ENCODE data around the gene CFAP46. TPM values are rescaled to one million over a fixed set of nuclear protein-coding genes. Genes with fewer than 3 reads are reported as not detected.

Gene CFAP46
- total and polyA plus RNA-seq, 4 donors: 0.33 to 0.59 (median 0.42) TPM

- DNase-seq (ENCODE audit: low spot score): no peak
- peaks cover 0 to 5% (median 3%) of the 10 kb centered on the region in 4 donors for H3K27me3 ChIP-seq (ENCODE audit: control insufficient read depth in 4 of 4, insufficient read depth in 4 of 4, low read length in 3 of 4)
- H3K9ac ChIP-seq (ENCODE audit: low read depth in 1 of 2, low read length in 2 of 2): no peak overlapping the region
- H3K4me3 ChIP-seq (ENCODE audit: low read depth in 1 of 3, low read length in 3 of 3): no peak overlapping the region
- 72% methylated on average over 22 of the region's 22 CpGs for whole genome bisulfite sequencing
- H3K27ac ChIP-seq (ENCODE audit: low read depth in 1 of 2, low read length in 2 of 2): no peak overlapping the region
- H3K36me3 ChIP-seq (ENCODE audit: control insufficient read depth in 4 of 4, insufficient read depth in 3 of 4, low read depth in 1 of 4, low read length in 3 of 4): no peaks in the 10 kb centered on the region
- no peak for TF ChIP-seq CTCF (IDR thresholded peaks at IDR 0.05; ENCODE audit: low read depth, low read length, missing input control)
- TF ChIP-seq EGR1 (IDR thresholded peaks at IDR 0.05; ENCODE audit: low read depth in 2 of 2): no peak
- no peak for TF ChIP-seq TAF1 (conservative IDR thresholded peaks at IDR 0.05)
- TF ChIP-seq RAD21 (IDR thresholded peaks at IDR 0.05): no peak
- TF ChIP-seq SP1 (IDR thresholded peaks at IDR 0.05): no peak
- TF ChIP-seq ZBTB33 (IDR thresholded peaks at IDR 0.05): no peak
- no peak for TF ChIP-seq NR2F2 (IDR thresholded peaks at IDR 0.05)
- no peak for TF ChIP-seq GABPA (IDR thresholded peaks at IDR 0.05 in 1 of 2, conservative IDR thresholded peaks at IDR 0.05 in 1 of 2)
- TF ChIP-seq, protein P1, sequence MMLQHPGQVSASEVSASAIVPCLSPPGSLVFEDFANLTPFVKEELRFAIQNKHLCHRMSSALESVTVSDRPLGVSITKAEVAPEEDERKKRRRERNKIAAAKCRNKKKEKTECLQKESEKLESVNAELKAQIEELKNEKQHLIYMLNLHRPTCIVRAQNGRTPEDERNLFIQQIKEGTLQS (IDR thresholded peaks at IDR 0.05): no peak
- TF ChIP-seq HNF4G (IDR thresholded peaks at IDR 0.05): no peak
- no peak for TF ChIP-seq YY1 (IDR thresholded peaks at IDR 0.05)
- TF ChIP-seq JUND (IDR thresholded peaks at IDR 0.05): no peak
- no peak for TF ChIP-seq RXRA (IDR thresholded peaks at IDR 0.05)
- TF ChIP-seq FOXA1 (IDR thresholded peaks at IDR 0.05): no peak
- no peak for TF ChIP-seq FOXA2 (IDR thresholded peaks at IDR 0.05)
- TF ChIP-seq HNF4A (conservative IDR thresholded peaks at IDR 0.05): no peak
- no peaks in the 10 kb centered on the region for H3K9me3 ChIP-seq (ENCODE audit: control insufficient read depth in 4 of 4, low read length in 3 of 4)
- no peaks in the 10 kb centered on the region for H3K4me1 ChIP-seq (ENCODE audit: control insufficient read depth in 4 of 4, insufficient read depth in 4 of 4, low read length in 3 of 4)
These were observed 28.5 kb upstream of the CFAP46 start for GRCh38 chr10:132970641-132971438.

DNA sequence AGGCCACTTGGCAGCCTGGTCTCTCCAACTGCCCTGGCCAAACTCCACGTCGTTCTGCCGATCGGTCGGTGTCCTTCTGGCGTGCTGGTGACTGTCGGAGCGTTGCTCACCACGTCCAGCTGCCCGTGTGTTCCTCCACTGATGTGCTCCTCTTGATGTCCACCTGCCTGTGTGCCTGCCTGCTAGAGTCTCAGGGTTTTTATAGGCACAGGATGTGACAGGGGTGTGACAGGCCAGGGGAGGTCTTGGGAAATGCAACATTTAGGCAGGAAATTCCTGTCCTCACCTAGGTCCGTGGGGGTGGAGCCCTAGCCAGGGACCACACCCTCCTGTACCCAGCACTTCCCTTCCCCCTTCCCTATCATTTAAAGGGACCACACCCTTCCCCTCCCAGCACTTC lies 25.2 kb upstream of the CFAP46 start:
- no peak overlapping the region for H3K4me3 ChIP-seq (ENCODE audit: low read depth in 1 of 3, low read length in 3 of 3)
- no peak for TF ChIP-seq CTCF (IDR thresholded peaks at IDR 0.05; ENCODE audit: low read depth, low read length, missing input control)
- TF ChIP-seq RXRA (IDR thresholded peaks at IDR 0.05): no peak
- no peak for TF ChIP-seq RAD21 (IDR thresholded peaks at IDR 0.05)
- TF ChIP-seq NR2F2 (IDR thresholded peaks at IDR 0.05): no peak
- TF ChIP-seq FOXA2 (IDR thresholded peaks at IDR 0.05): no peak
- TF ChIP-seq EGR1 (IDR thresholded peaks at IDR 0.05; ENCODE audit: low read depth in 2 of 2): no peak
- H3K4me1 ChIP-seq (ENCODE audit: control insufficient read depth in 4 of 4, insufficient read depth in 4 of 4, low read length in 3 of 4): peaks cover 0 to 5% (median 0%) of the 10 kb centered on the region in 4 donors
- H3K27ac ChIP-seq (ENCODE audit: low read depth in 1 of 2, low read length in 2 of 2): no peak overlapping the region
- DNase-seq (ENCODE audit: low spot score): no peak
- H3K27me3 ChIP-seq (ENCODE audit: control insufficient read depth in 4 of 4, insufficient read depth in 4 of 4, low read length in 3 of 4): peaks cover 0 to 4% (median 3%) of the 10 kb centered on the region in 4 donors
- no peak overlapping the region for H3K9ac ChIP-seq (ENCODE audit: low read depth in 1 of 2, low read length in 2 of 2)
- H3K36me3 ChIP-seq (ENCODE audit: control insufficient read depth in 4 of 4, insufficient read depth in 3 of 4, low read depth in 1 of 4, low read length in 3 of 4): no peaks in the 10 kb centered on the region
- WGBS: 36% methylated on average over 11 of the region's 11 CpGs
- H3K9me3 ChIP-seq (ENCODE audit: control insufficient read depth in 4 of 4, low read length in 3 of 4): no peaks in the 10 kb centered on the region

Measured in liver (tissue), 9 donors.